A673 (cell line): ENCODE results near the gene KCNQ1. TPM values are rescaled to one million over a fixed set of nuclear protein-coding genes. Genes with fewer than 3 reads are reported as not detected.

Experiments
- BruUV-seq: library from RNA; stranded (reverse); fragments of 400-500 nt; replicated peaks from 2 replicates; lab custom pipeline; 2021; lab: Mats Ljungman, UMichigan
- CTCF ChIA-PET: fragments of 300-600 bp; sonication (Branson Sonifier 250); formaldehyde crosslinking; loops from one replicate; lab custom pipeline; 2022; ENCODE audit warnings: antibody characterized with exemption; lab: Charles Lee
- POLR2A ChIA-PET: fragments of 300-600 bp; sonication (Branson Sonifier 250); formaldehyde crosslinking; loops from one replicate; lab custom pipeline; 2022; ENCODE audit warnings: antibody characterized with exemption; ENCODE audit not compliant: low non-redundant PET; lab: Charles Lee
- DNase-seq: peaks from one replicate; pipeline ENCODE4 v3.0.0-alpha.2; 2015; ENCODE audit warnings: low spot score
- H3K27ac ChIP-seq: fragments of 200-600 bp; sonication (generic); 2 replicates; pipeline ENCODE4 v1.5.1; 2016; ENCODE audit warnings: mixed run types, low read depth, mild to moderate bottlenecking, mixed read lengths, antibody characterized with exemption, low read length; ENCODE audit not compliant: poor library complexity, severe bottlenecking
- H3K27me3 ChIP-seq: fragments of 200-600 bp; sonication (generic); replicated peaks from 2 replicates; pipeline ENCODE4 v1.6.1; 2017; ENCODE audit warnings: mixed run types, low read depth, mild to moderate bottlenecking, mixed read lengths, antibody characterized with exemption, low read length; ENCODE audit not compliant: insufficient read depth, poor library complexity
- H3K36me3 ChIP-seq: fragments of 200-600 bp; sonication (generic); 2 replicates; pipeline ENCODE4 v1.6.1; 2016; ENCODE audit warnings: mixed run types, mild to moderate bottlenecking, mixed read lengths, antibody characterized with exemption, low read length; ENCODE audit not compliant: insufficient read depth, poor library complexity, severe bottlenecking
- H3K4me1 ChIP-seq: fragments of 200-600 bp; sonication (generic); 2 replicates; pipeline ENCODE4 v1.6.1; 2017; ENCODE audit warnings: mixed run types, mild to moderate bottlenecking, mixed read lengths, antibody characterized with exemption, low read length; ENCODE audit not compliant: insufficient read depth, poor library complexity, severe bottlenecking
- H3K4me3 ChIP-seq: fragments of 200-600 bp; sonication (generic); 2 replicates; pipeline ENCODE4 v1.5.1; 2016; ENCODE audit warnings: low read depth, mixed run types, mild to moderate bottlenecking, mixed read lengths, low read length; ENCODE audit not compliant: poor library complexity, severe bottlenecking
- H3K9me3 ChIP-seq: fragments of 200-600 bp; sonication (generic); 2 replicates; pipeline ENCODE4 v1.6.1; 2016; ENCODE audit warnings: mixed run types, low read depth, mild to moderate bottlenecking, mixed read lengths, antibody characterized with exemption, low read length; ENCODE audit not compliant: poor library complexity, severe bottlenecking
- CTCF ChIP-seq: fragments of 300-800, 200-600 bp; sonication (generic); conservative IDR thresholded peaks from 2 replicates; pipeline ENCODE4 v1.5.1; 2017; ENCODE audit warnings: low read depth, mild to moderate bottlenecking, antibody characterized with exemption, low read length, moderate library complexity, mixed read lengths
- EZH2 ChIP-seq: fragments of 200-600 bp; sonication (generic); IDR thresholded peaks from 2 replicates; pipeline ENCODE4 v1.6.1; 2017; ENCODE audit warnings: borderline replicate concordance, low read depth, mild to moderate bottlenecking, mixed read lengths, antibody characterized with exemption, low read length; ENCODE audit not compliant: poor library complexity, severe bottlenecking
- intact Hi-C: fragments of 100-400 bp; cut with micrococcal nuclease; formaldehyde crosslinking; loops from one replicate; pipeline ENCODE4 v1.10.0; 2022; ENCODE audit not compliant: unreplicated experiment
- total RNA-seq: library from RNA; stranded (reverse); gene quantifications from 2 replicates; pipeline ENCODE4 v1.2.3, GENCODE V29; 2021

The KCNQ1 gene
- total RNA-seq, 1 experiment from 2014 or later: not detected

- Histone ChIP-seq H3K9me3 (no peaks in the 10 kb centered on the region), H3K27me3 (no peaks in the 10 kb centered on the region), H3K4me3 (no peak overlapping the region), H3K27ac (no peak overlapping the region), H3K36me3 (no peaks in the 10 kb centered on the region), H3K4me1 (no peaks in the 10 kb centered on the region)
- no TSS peak for BruUV-seq
- intact Hi-C loops: no loop called here
- DNase-seq: no peak
- ChIA-PET POLR2A (no interaction called here), CTCF (no interaction called here)
- TF ChIP-seq CTCF (no peak), EZH2 (no peak)
These were observed 293.1 kb downstream of the KCNQ1 start for GRCh38 chr11:2737866-2738265.

- CTCF ChIA-PET: no interaction called here
- intact Hi-C loops: no loop called here
- no TSS peak for BruUV-seq
- Histone ChIP-seq H3K36me3 (no peaks in the 10 kb centered on the region), H3K4me1 (no peaks in the 10 kb centered on the region), H3K27ac (no peak overlapping the region), H3K9me3 (no peaks in the 10 kb centered on the region), H3K4me3 (no peak overlapping the region), H3K27me3 (no peaks in the 10 kb centered on the region)
- no peak for TF ChIP-seq CTCF
- TF ChIP-seq EZH2: no peak
- POLR2A ChIA-PET: no interaction called here
- no peak for DNase-seq
These were observed 294.0 kb downstream of the KCNQ1 start for GRCh38 chr11:2738551-2739431.

- no peaks in the 10 kb centered on the region for H3K4me1 ChIP-seq
- H3K4me3 ChIP-seq: no peak overlapping the region
- H3K27ac ChIP-seq: no peak overlapping the region
- no peaks in the 10 kb centered on the region for H3K27me3 ChIP-seq
- intact Hi-C loops: no loop called here
- BruUV-seq: no TSS peak
- DNase-seq: no peak
- ChIA-PET CTCF (no interaction called here), POLR2A (no interaction called here)
- no peaks in the 10 kb centered on the region for H3K9me3 ChIP-seq
- no peak for TF ChIP-seq EZH2
- no peak for TF ChIP-seq CTCF
- H3K36me3 ChIP-seq: no peaks in the 10 kb centered on the region
These were observed 294.9 kb downstream of the KCNQ1 start for GRCh38 chr11:2739531-2740274.
